Endothelial cell of umbilical vein (primary cell): ENCODE data around the gene TCEA2. TPM values are rescaled to one million over a fixed set of nuclear protein-coding genes. Genes with fewer than 3 reads are reported as not detected.

Source experiments
- BruUV-seq: library from RNA; stranded (reverse); fragments of 400-500 nt; replicated peaks from 2 replicates; lab custom pipeline; 2021; lab: Mats Ljungman, UMichigan
- CTCF ChIA-PET: fragments of 300-600, 350-600 bp; sonication (Branson Sonifier 250); formaldehyde crosslinking; loops from one replicate; lab custom pipeline; 2021; ENCODE audit warnings: antibody characterized with exemption, inconsistent platforms; lab: Charles Lee
- POLR2A ChIA-PET: fragments of 300-600, 350-600 bp; sonication (Branson Sonifier 250); formaldehyde crosslinking; loops from one replicate; lab custom pipeline; 2021; ENCODE audit warnings: antibody characterized with exemption, inconsistent platforms; lab: Charles Lee
- DNase-seq: peaks from one replicate; pipeline ENCODE4 v3.0.0-alpha.2; 2011; ENCODE audit warnings: low read depth, low spot score
- FAIRE-seq: peaks from 2 replicates; lab custom pipeline; 2011; peaks lifted over from hg19 to GRCh38; lab: Jason Lieb, UNC
- H2AFZ ChIP-seq: 2 replicates; pipeline ENCODE4 v1.6.0; 2012; ENCODE audit warnings: low read depth, low read length, control low read depth, inconsistent platforms
- H3K27ac ChIP-seq: 2 replicates; pipeline ENCODE4 v1.5.1; 2011; ENCODE audit warnings: low read depth, mild to moderate bottlenecking, control low read depth, low read length, moderate library complexity; ENCODE audit not compliant: insufficient read depth
- H3K27me3 ChIP-seq, 2 experiments: 2 replicates each; pipeline versions ENCODE4 v1.6.0 to v1.6.1; 2011; ENCODE audit warnings: low read length in 2 of 2, mixed read lengths in 1 of 2; ENCODE audit not compliant: control insufficient read depth in 2 of 2, insufficient read depth in 2 of 2
- H3K36me3 ChIP-seq, 2 experiments: 2 replicates in 1 of 2; 3 replicates in 1 of 2; pipeline ENCODE4 v1.5.1; 2011; ENCODE audit warnings: low read length in 2 of 2, mild to moderate bottlenecking in 1 of 2, moderate library complexity in 1 of 2; ENCODE audit not compliant: control insufficient read depth in 2 of 2, insufficient read depth in 2 of 2; ENCODE audit errors: extremely low read depth in 1 of 2
- H3K4me1 ChIP-seq: 3 replicates; pipeline ENCODE4 v1.5.1; 2011; ENCODE audit warnings: mild to moderate bottlenecking, low read length; ENCODE audit not compliant: control insufficient read depth, insufficient read depth; ENCODE audit errors: extremely low read depth
- H3K4me2 ChIP-seq: 2 replicates; pipeline ENCODE4 v1.6.1; 2011; ENCODE audit warnings: low read length, control low read depth, mixed read lengths; ENCODE audit not compliant: insufficient read depth
- H3K4me3 ChIP-seq, 3 experiments: fragments of 200-600 bp in 1 of 3; sonication (generic), shearing (Covaris generic) in 1 of 3; replicated peaks in 1 of 3; 2 replicates each; pipeline ENCODE4 v1.5.1; 2011 to 2016; ENCODE audit warnings: control low read depth in 3 of 3, low read length in 3 of 3, mild to moderate bottlenecking in 2 of 3, inconsistent platforms in 1 of 3, low read depth in 1 of 3, moderate library complexity in 1 of 3; ENCODE audit not compliant: insufficient read depth in 1 of 3
- H3K79me2 ChIP-seq: 2 replicates; pipeline ENCODE4 v1.6.0; 2012; ENCODE audit warnings: low read length, inconsistent platforms; ENCODE audit not compliant: control insufficient read depth, insufficient read depth
- H3K9ac ChIP-seq: replicated peaks from 2 replicates; pipeline ENCODE3; 2011; ENCODE audit warnings: low read length, control low read depth; ENCODE audit not compliant: insufficient read depth; ENCODE audit errors: extremely low read depth
- H3K9me1 ChIP-seq: replicated peaks from 3 replicates; pipeline ENCODE4 v1.6.0; 2011; ENCODE audit warnings: mild to moderate bottlenecking, low read length; ENCODE audit not compliant: control insufficient read depth, insufficient read depth; ENCODE audit errors: extremely low read depth
- H3K9me3 ChIP-seq: replicated peaks from 2 replicates; pipeline ENCODE4 v1.5.1; 2012; ENCODE audit warnings: low read length, inconsistent platforms; ENCODE audit not compliant: control insufficient read depth, insufficient read depth
- H4K20me1 ChIP-seq: replicated peaks from 2 replicates; pipeline ENCODE3; 2011; ENCODE audit warnings: mild to moderate bottlenecking, low read length; ENCODE audit not compliant: control insufficient read depth, insufficient read depth; ENCODE audit errors: extremely low read depth
- EZH2 ChIP-seq: IDR thresholded peaks from 2 replicates; pipeline ENCODE4 v1.6.1; 2012; ENCODE audit warnings: borderline replicate concordance, low read depth, mild to moderate bottlenecking, moderate library complexity, low read length, inconsistent platforms; ENCODE audit not compliant: severe bottlenecking
- dilution Hi-C: fragments of 300-500 bp; cut with MboI; formaldehyde crosslinking; loops from one replicate; pipeline ENCODE4 v1.15.0; 2019; ENCODE audit warnings: low sequenced_read_pairs; ENCODE audit not compliant: extremely low pct_ligation_motif_present
- intact Hi-C: fragments of 100-400 bp; cut with micrococcal nuclease; formaldehyde crosslinking; loops from one replicate; pipeline ENCODE4 v1.10.0; 2022
- polyA plus RNA-seq, 4 experiments: library from polyadenylated mRNA; depleted of rRNA in 3 of 4; stranded (reverse) in 3 of 4; unstranded in 1 of 4; fragments of >200 nt; gene quantifications; 2 replicates each; pipeline versions ENCODE4 v1.2.1 to v1.2.3, GENCODE V29; 2011 to 2012; ENCODE audit warnings: missing spikeins in 1 of 4
- total RNA-seq: library from RNA; stranded (reverse); gene quantifications from 2 replicates; pipeline ENCODE4 v1.2.3, GENCODE V29; 2021
- TF ChIP-seq, protein P1 (sequence below), 2 donors: IDR thresholded peaks; 1 replicate in 1 of 2; 2 replicates in 1 of 2; pipeline ENCODE4 v1.5.1; 2011; ENCODE audit warnings: low read length in 2 of 2, mild to moderate bottlenecking in 2 of 2, moderate library complexity in 2 of 2, control low read depth in 1 of 2, inconsistent platforms in 1 of 2, low read depth in 1 of 2; ENCODE audit not compliant: insufficient read depth in 1 of 2; ENCODE audit errors: extremely low read depth in 1 of 2

The TCEA2 gene
- total and polyA plus RNA-seq, 2 donors (not counting 3 experiments of a cell fraction or from before 2014, with no cell fraction given), result 53.1 to 65.5 TPM

DNA sequence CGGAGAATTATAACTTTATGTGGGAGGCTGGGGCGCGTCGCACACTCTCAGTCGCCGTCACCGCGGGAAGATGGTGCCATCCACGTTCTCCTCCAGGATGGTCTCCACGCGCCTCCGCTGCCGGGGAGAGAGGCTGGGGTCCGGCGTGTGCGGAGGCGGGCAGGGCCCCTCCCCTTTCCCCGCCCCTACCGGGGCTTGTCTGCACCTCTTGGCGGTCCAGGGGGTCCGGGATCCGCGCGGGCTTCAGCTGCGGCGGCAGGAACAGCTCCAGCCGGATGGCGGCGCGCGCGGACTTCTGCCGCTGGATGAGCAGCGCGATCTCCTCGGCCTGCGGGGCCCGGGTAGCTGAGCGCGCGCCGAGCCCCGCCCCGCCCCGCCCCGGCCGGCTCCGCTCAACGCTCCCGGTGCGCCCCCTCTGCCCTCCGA, 20.4 kb downstream of the TCEA2 start:
- H3K4me2 ChIP-seq, result peak overlapping the region; percentile 34
- H2AFZ ChIP-seq, result peak overlapping the region; percentile 46
- TF ChIP-seq, protein P1, sequence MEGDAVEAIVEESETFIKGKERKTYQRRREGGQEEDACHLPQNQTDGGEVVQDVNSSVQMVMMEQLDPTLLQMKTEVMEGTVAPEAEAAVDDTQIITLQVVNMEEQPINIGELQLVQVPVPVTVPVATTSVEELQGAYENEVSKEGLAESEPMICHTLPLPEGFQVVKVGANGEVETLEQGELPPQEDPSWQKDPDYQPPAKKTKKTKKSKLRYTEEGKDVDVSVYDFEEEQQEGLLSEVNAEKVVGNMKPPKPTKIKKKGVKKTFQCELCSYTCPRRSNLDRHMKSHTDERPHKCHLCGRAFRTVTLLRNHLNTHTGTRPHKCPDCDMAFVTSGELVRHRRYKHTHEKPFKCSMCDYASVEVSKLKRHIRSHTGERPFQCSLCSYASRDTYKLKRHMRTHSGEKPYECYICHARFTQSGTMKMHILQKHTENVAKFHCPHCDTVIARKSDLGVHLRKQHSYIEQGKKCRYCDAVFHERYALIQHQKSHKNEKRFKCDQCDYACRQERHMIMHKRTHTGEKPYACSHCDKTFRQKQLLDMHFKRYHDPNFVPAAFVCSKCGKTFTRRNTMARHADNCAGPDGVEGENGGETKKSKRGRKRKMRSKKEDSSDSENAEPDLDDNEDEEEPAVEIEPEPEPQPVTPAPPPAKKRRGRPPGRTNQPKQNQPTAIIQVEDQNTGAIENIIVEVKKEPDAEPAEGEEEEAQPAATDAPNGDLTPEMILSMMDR (IDR thresholded peaks at IDR 0.05; ENCODE audit: extremely low read depth in 1 of 2, insufficient read depth in 1 of 2, low read depth in 1 of 2, low read length in 2 of 2), result peak; percentile 36 to 69
- TF ChIP-seq EZH2, result no peak
- ChIA-PET CTCF (interaction anchor here (0.7 to 2.8 kb wide), 22 partner anchors 9 to 590 kb away, joined by 3 to 66 read pairs (median 5); partner anchors contain the start of genes NPBWR2, PRPF6, SAMD10 and TCEA2), POLR2A (interaction anchor here (1.0 kb wide), 1 partner anchor 45 kb away, joined by 3 read pairs; no protein-coding TSS in a partner anchor)
- H3K27me3 ChIP-seq, result peaks cover 23 to 32% of the 10 kb centered on the region in 2 experiments
- H3K9me3 ChIP-seq, result no peaks in the 10 kb centered on the region
- intact Hi-C loops (loop anchor here (1.0 kb wide), 2 partner anchors 19 to 37 kb away; no protein-coding TSS in a partner anchor), dilution Hi-C loops (no loop called here)
- DNase-seq, result peak; percentile 65
- H3K4me1 ChIP-seq, result peaks cover 17% of the 10 kb centered on the region
- peak; percentile 67 for FAIRE-seq
- no peak overlapping the region for H3K9ac ChIP-seq
- no TSS peak for BruUV-seq
- H3K9me1 ChIP-seq, result no peaks in the 10 kb centered on the region
- H3K79me2 ChIP-seq, result peaks cover 1% of the 10 kb centered on the region
- no peak overlapping the region for H3K27ac ChIP-seq
- no peaks in the 10 kb centered on the region for H4K20me1 ChIP-seq
- H3K36me3 ChIP-seq, result no peaks in the 10 kb centered on the region
- peak overlapping the region in 1 of 3 experiments; percentile 34 for H3K4me3 ChIP-seq
